Breast epithelium (tissue), 3 donors: Measurements from ENCODE around the gene ACOD1.

ENCODE experiments used
- CTCF ChIP-seq, 3 donors: fragments of 450-650 bp; IDR thresholded peaks; one replicate each; pipeline ENCODE4 v1.5.1; 2016 to 2017; ENCODE audit warnings: antibody characterized with exemption in 3 of 3, mild to moderate bottlenecking in 3 of 3, moderate library complexity in 3 of 3
- POLR2A ChIP-seq: fragments of 450-650 bp; IDR thresholded peaks from one replicate; pipeline ENCODE4 v1.6.1; 2016; ENCODE audit warnings: antibody characterized with exemption, mild to moderate bottlenecking, moderate library complexity

GRCh38 chr13:76991796-76992547, 43.7 kb downstream of the ACOD1 start, which contains the start of gene CLN5:
- TF ChIP-seq POLR2A (peak; percentile 84), CTCF (IDR thresholded peaks at IDR 0.05) (no peak)
